ENCODE results near the gene CYTH1. TPM values are rescaled to one million over a fixed set of nuclear protein-coding genes. Genes with fewer than 3 reads are reported as not detected.

Gene CYTH1
- total RNA-seq, 4 donors from 2014 or later, result 88.3 to 262 (median 109) TPM

DNA sequence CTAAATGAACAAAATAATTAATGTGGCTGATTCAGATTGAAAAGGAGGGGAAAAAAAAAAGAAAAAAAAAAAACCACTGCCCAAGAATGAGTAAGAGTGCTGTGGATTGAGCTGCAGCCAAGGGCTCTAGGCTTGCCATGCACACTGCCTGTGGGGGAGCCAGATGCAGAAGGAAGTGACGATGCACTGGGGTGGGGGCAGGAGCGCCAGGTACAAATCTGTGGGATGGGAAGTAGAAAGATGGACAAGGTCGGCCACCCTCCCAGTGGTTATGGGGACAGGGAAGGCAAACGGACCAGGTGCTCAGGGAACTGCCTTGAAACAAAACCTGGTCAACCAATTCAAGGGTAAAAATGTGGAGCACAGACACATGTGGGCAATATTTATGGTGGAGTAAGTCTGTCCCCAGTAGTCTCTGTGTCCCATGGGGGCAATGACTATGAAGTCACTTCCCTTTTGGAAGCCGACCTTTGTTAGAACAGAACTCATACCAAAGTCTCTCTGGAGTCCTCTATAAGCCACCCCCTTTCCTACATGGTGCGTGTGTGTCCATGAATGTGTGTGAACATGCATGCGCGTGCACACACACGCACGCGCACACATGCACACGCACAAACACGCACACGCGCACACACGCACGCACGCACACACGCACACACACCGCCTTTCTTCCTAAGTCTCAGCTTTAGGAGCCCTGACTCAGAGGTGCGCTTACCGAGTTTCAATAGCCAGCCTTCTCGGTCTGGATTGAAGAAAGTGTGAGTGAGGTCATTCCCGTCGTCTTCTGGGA lies 84.3 kb downstream of the CYTH1 start:
- Histone ChIP-seq H3K27ac (no peak overlapping the region), H3K27me3 (no peaks in the 10 kb centered on the region), H3K4me1 (no peaks in the 10 kb centered on the region), H3K36me3 (peaks cover 0 to 99% (median 4%) of the 10 kb centered on the region in 3 donors), H3K4me3 (no peak overlapping the region), H3K9me3 (no peaks in the 10 kb centered on the region)
- TF ChIP-seq, protein P1, sequence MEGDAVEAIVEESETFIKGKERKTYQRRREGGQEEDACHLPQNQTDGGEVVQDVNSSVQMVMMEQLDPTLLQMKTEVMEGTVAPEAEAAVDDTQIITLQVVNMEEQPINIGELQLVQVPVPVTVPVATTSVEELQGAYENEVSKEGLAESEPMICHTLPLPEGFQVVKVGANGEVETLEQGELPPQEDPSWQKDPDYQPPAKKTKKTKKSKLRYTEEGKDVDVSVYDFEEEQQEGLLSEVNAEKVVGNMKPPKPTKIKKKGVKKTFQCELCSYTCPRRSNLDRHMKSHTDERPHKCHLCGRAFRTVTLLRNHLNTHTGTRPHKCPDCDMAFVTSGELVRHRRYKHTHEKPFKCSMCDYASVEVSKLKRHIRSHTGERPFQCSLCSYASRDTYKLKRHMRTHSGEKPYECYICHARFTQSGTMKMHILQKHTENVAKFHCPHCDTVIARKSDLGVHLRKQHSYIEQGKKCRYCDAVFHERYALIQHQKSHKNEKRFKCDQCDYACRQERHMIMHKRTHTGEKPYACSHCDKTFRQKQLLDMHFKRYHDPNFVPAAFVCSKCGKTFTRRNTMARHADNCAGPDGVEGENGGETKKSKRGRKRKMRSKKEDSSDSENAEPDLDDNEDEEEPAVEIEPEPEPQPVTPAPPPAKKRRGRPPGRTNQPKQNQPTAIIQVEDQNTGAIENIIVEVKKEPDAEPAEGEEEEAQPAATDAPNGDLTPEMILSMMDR (IDR thresholded peaks at IDR 0.05), result no peak
- no peak for TF ChIP-seq POLR2A (IDR thresholded peaks at IDR 0.05)
- DNase-seq, result peak in 2 of 3 donors; percentile 52 to 53

DNA sequence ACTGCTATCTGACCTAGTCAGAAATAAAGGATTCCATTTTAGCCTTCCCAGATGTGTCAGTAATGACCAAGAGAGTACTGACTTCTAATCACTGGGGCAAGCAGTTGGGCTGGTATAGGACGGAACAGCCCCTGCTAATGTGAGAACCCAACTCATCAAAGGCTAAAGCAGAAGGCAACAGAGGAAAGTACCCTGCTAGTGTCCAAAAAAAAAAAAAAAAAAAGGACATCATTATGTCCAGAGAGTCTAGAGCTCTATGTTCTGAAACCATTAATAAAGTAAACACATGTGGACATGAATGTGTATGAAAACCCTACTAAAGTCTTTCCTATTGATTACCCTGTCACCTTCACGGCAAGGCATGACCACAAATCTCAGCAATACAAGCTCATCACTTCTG lies 85.0 kb downstream of the CYTH1 start:
- Histone ChIP-seq H3K4me1 (no peaks in the 10 kb centered on the region), H3K9me3 (no peaks in the 10 kb centered on the region), H3K27ac (no peak overlapping the region), H3K4me3 (no peak overlapping the region), H3K27me3 (no peaks in the 10 kb centered on the region), H3K36me3 (peaks cover 0 to 99% (median 4%) of the 10 kb centered on the region in 3 donors)
- peak in 1 of 3 donors; percentile 10 for DNase-seq
- TF ChIP-seq, protein P1 (IDR thresholded peaks at IDR 0.05), result no peak
- no peak for TF ChIP-seq POLR2A (IDR thresholded peaks at IDR 0.05)

DNA sequence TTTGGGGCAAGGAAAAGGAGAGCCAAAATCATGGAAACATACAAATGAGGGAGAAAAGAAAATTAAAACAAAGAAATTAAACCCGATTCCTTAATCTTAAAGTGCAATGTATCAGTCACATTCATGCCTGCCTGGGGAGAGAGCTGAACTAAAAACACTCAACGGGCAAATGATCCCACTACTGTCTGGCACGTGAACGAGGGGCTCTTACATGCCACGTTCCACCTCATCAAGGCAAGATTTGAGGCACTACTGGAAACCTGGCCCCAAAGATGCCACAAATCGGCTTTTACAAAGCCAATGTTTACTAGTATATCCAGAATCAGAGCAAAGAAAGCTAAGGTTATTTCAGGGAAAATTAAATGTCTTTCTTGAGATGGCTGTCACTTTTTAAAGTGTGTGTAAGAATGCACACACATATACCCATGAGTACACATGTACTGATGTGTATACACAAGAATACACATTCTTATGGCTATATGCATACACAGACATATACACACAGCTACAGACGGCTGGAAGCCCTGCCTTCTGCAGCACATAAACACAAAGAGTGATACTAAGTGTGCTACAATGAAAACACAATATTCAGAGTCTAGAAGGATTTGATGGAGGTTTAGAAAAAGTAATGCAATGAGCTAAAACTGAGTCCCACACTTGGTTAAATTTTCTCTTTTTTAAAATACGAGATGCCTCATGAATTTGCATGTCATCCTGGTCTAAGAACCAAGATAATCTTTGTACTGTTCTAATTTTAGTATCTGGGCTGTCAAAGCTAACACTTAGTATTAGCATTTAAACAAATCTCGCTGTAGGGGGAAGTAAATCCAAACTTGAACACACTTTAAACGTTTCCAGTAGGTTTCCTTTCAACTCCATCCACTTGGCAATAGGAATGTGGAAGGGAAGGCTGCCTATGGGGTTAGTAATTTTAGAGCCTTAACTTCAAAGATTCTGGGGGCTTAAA lies 85.8 kb downstream of the CYTH1 start:
- H3K27me3 ChIP-seq, result no peaks in the 10 kb centered on the region
- peaks cover 0 to 98% (median 4%) of the 10 kb centered on the region in 3 donors for H3K36me3 ChIP-seq
- DNase-seq, result peak in 1 of 3 donors; percentile 34
- no peak overlapping the region for H3K4me3 ChIP-seq
- H3K9me3 ChIP-seq, result no peaks in the 10 kb centered on the region
- H3K27ac ChIP-seq, result no peak overlapping the region
- no peaks in the 10 kb centered on the region for H3K4me1 ChIP-seq
- TF ChIP-seq, protein P1 (IDR thresholded peaks at IDR 0.05), result no peak
- no peak for TF ChIP-seq POLR2A (IDR thresholded peaks at IDR 0.05)

DNA sequence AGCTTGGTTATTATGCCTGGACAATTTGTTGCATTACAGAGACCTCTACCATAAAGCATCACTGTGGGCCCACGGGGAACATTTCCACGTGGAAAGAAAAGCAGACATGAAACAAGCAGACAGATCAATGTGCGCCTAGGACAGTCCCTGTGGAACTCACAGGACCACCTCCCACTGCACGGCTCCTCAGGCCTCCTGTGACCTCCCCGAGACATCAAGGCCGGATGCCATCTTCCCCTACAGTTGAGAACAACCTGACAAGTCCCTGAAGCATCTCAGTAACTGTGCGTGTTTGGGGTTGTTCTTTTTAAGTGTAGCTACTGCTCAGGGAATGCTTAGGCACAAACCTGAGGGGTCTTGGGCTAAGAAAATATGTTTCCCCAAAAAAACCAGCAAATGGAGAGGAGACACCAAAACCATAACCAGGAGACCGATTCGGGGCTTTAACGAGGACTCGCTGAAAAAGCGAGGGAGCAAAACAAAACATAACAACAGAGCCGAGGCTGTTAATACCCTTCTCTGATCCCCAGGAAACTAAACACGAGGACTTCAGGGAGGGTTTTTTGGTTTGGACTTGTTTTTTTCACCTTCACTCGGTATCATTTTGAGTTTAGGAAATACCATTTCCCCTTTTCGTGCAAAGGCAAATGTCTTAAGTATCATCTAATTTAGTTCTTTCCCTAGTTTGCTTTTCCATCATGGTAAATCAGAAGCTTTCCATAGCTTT lies 87.1 kb downstream of the CYTH1 start:
- peaks cover 0 to 91% (median 4%) of the 10 kb centered on the region in 3 donors for H3K36me3 ChIP-seq
- no peaks in the 10 kb centered on the region for H3K27me3 ChIP-seq
- peak overlapping the region in 1 of 4 donors; percentile 18 for H3K27ac ChIP-seq
- DNase-seq, result peak in 1 of 3 donors; percentile 25
- TF ChIP-seq POLR2A (IDR thresholded peaks at IDR 0.05), result no peak
- TF ChIP-seq, protein P1 (IDR thresholded peaks at IDR 0.05), result no peak
- no peaks in the 10 kb centered on the region for H3K9me3 ChIP-seq
- H3K4me1 ChIP-seq, result no peaks in the 10 kb centered on the region
- H3K4me3 ChIP-seq, result no peak overlapping the region

Data from Peyer's patch (tissue), 4 donors.